SJSA1 (cell line): Measurements from ENCODE around the gene LRPAP1. TPM values are rescaled to one million over a fixed set of nuclear protein-coding genes. Genes with fewer than 3 reads are reported as not detected.

Experiments used
- DNase-seq, 2 experiments: peaks; one replicate each; pipeline ENCODE4 v3.0.0-alpha.2; 2015 to 2020; ENCODE audit warnings: low spot score in 2 of 2, low read depth in 1 of 2
- H3K27ac ChIP-seq: fragments of 250-450 bp; sonication (Bioruptor Pico); 2 replicates; pipeline ENCODE4 v1.5.1; 2020; ENCODE audit warnings: mild to moderate bottlenecking, moderate library complexity
- H3K27me3 ChIP-seq: fragments of 250-450 bp; sonication (Bioruptor Pico); replicated peaks from 2 replicates; pipeline ENCODE4 v1.5.1; 2020; ENCODE audit warnings: mild to moderate bottlenecking, moderate library complexity
- H3K36me3 ChIP-seq: fragments of 250-450 bp; sonication (Bioruptor Pico); 2 replicates; pipeline ENCODE4 v1.5.1; 2020; ENCODE audit warnings: mild to moderate bottlenecking
- H3K4me1 ChIP-seq: fragments of 250-450 bp; sonication (Bioruptor Pico); replicated peaks from 2 replicates; pipeline ENCODE4 v1.6.1; 2021; ENCODE audit warnings: mild to moderate bottlenecking
- H3K4me3 ChIP-seq: fragments of 250-450 bp; sonication (Bioruptor Pico); 2 replicates; pipeline ENCODE4 v1.5.1; 2020; ENCODE audit warnings: mild to moderate bottlenecking
- H3K9me3 ChIP-seq: fragments of 250-450 bp; sonication (Bioruptor Pico); replicated peaks from 2 replicates; pipeline ENCODE4 v1.5.1; 2020; ENCODE audit warnings: mild to moderate bottlenecking
- total RNA-seq: library from RNA; depleted of rRNA; stranded (reverse); fragments of >200 nt; shearing (Covaris generic); gene quantifications from 2 replicates; pipeline ENCODE4 v1.2.3, GENCODE V29; 2014

The LRPAP1 gene
- total RNA-seq, 1 experiment from 2014 or later: 148 TPM

DNA sequence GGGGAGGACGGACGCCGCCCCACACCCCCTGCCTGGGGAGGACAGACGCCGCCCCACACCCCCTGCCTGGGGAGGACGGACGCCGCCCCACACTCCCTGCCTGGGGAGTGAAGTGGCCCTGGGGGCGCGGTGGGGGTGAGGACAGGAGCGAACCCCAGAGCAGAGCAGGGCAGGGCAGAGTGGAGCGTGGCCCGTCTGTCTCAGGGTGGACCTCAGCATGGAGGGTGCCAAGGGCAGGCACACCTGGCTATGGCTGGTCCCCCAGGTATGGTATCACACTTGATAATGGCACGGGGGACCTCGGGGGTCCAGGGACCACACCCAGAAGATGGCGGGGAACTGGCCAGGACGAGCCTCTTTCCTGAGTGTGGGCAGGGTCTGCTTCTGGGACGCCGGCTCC is 9.6 kb downstream of the LRPAP1 start:
- no peak for DNase-seq
- Histone ChIP-seq H3K4me1 (no peaks in the 10 kb centered on the region), H3K27ac (no peak overlapping the region), H3K27me3 (no peaks in the 10 kb centered on the region), H3K9me3 (no peaks in the 10 kb centered on the region), H3K36me3 (no peaks in the 10 kb centered on the region), H3K4me3 (no peak overlapping the region)

GRCh38 chr4:3522326-3522640 is 9.9 kb downstream of the LRPAP1 start:
- H3K4me1 ChIP-seq: no peaks in the 10 kb centered on the region
- no peaks in the 10 kb centered on the region for H3K36me3 ChIP-seq
- no peaks in the 10 kb centered on the region for H3K27me3 ChIP-seq
- DNase-seq: no peak
- H3K27ac ChIP-seq: no peak overlapping the region
- no peaks in the 10 kb centered on the region for H3K9me3 ChIP-seq
- no peak overlapping the region for H3K4me3 ChIP-seq

- Histone ChIP-seq H3K4me3 (no peak overlapping the region), H3K36me3 (0 out of 2 replicates have a peak, but pooled peaks cover 4% of the 10 kb centered on the region), H3K9me3 (no peaks in the 10 kb centered on the region), H3K27me3 (no peaks in the 10 kb centered on the region), H3K4me1 (no peaks in the 10 kb centered on the region), H3K27ac (no peak overlapping the region)
- no peak for DNase-seq
Observed at GRCh38 chr4:3521621-3522325, 10.4 kb downstream of the LRPAP1 start.

DNA sequence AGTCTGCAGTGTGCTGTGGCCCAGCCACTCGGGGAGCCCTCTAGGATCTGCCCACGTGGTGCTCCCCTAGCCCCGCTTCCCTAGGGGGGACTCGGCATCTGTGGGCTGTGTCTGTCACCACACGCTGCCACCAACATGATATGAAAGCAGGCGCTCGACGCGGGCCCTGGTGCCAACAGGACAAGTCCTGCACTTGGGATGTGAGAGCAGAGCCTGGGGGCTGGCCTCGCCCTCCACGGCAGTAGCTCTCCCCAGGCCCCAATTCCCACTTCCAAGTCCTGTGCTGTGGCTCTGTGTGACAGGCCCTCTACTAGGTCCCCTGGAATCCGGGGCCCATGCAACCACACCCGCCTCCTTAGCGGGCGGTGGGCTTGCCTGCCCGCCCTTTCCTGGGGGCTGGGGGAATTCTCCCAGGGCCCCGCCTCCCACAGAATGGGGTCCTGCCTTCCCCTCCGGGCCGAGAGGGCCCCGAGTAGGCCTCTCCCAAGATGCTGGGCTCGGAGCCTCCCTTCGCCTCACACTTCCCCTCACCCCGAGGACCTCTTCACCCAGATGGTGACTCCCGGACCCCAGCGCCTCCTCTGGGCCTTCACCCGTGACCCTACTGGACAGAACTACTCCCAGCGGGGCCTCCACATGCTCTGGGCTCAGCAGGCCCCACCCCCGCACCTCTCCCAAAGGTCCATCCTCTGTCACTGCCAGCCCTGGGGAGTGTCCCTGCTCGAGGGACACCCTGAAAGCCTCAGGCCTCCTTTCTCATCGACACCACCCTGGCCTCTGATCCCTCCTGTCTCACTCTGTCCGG is 11.2 kb downstream of the LRPAP1 start:
- Histone ChIP-seq H3K27me3 (no peaks in the 10 kb centered on the region), H3K4me3 (no peak overlapping the region), H3K36me3 (0 out of 2 replicates have a peak, but pooled peaks cover 4% of the 10 kb centered on the region), H3K27ac (no peak overlapping the region), H3K9me3 (no peaks in the 10 kb centered on the region), H3K4me1 (no peaks in the 10 kb centered on the region)
- no peak for DNase-seq

DNA sequence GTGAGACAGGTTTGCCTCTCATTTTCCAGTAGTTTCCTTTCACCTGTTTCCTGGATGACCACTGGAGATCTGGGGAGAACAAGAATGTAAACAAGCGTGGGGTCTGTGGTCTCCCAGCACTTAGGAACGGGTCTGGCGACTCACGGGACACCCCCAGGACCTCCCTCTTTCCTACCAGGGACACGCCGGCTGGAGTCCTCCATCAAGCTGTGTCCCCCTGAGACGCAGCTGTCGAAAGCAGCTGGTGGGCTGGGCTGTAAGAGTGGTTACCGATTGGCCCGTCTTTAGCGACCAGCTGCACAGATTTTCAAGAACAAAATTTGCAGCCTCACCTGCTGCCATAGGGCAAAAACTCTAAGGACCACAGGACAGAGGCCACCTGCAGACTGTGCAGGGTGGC is 11.9 kb downstream of the LRPAP1 start:
- Histone ChIP-seq H3K4me3 (no peak overlapping the region), H3K36me3 (0 out of 2 replicates have a peak, but pooled peaks cover 4% of the 10 kb centered on the region), H3K27ac (no peak overlapping the region), H3K9me3 (no peaks in the 10 kb centered on the region), H3K27me3 (no peaks in the 10 kb centered on the region), H3K4me1 (no peaks in the 10 kb centered on the region)
- no peak for DNase-seq

DNA sequence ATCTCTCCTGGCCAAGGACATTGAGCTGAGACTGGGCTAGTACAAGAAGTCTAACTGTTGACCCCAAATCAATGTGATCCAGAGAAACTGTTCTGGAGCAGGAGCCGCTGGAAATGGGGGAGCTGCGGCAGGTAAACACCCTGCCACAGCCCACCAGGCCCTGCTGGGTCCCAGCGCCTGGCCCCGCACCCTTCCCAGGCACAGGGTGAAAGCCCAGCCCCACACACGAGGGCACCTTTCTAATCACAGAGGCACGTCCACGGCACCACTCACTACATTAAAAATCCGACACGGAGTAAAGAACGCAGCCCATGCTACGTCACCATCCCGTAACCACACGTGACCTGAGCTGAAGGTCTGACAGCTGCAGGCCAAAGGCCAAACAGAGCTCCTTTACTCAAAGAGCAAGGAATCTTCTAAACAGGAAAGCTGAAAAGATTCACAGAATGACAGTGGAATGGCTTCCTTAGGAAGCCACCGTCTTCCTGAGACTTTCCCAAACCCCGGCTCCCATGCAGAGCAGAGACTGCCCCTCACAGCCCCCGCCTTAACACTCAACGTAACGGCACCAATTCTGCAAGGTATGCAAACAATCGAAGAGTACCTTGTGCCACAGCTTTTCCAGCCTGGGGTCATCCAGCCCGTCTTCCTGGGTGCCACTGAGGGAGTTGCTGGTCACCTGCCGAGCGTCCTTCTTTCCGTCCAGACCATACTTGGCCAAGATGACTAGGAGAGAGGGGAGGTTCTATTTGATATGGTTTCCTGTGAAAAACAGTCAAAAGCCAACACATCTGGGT is 12.6 kb downstream of the LRPAP1 start:
- H3K36me3 ChIP-seq: 0 out of 2 replicates have a peak, but pooled peaks cover 4% of the 10 kb centered on the region

DNA sequence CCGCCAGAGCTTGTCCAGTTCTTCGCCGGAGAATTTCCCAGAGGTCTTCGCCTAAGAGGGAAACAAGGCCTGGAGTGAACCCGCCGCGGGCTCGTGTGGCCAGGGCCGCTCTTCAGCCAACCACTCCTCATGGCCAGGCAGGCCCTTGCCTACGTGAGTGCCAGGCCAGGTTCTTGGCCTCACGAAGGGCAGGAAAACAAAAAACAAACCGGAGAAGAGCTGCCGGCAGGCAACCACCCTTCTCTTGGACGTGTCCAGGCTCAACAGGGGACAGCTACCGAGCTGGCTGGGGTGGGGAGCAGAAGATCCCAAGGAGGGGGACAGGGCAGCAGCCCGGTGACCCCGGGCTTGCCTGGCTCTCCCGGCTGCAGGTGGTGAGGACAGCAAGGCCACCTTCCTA is 13.3 kb downstream of the LRPAP1 start:
- Histone ChIP-seq H3K4me3 (no peak overlapping the region), H3K4me1 (no peaks in the 10 kb centered on the region), H3K27ac (no peak overlapping the region), H3K9me3 (no peaks in the 10 kb centered on the region), H3K27me3 (no peaks in the 10 kb centered on the region), H3K36me3 (0 out of 2 replicates have a peak, but pooled peaks cover 4% of the 10 kb centered on the region)
- no peak for DNase-seq

More for the DNA sequence above, 12.6 kb downstream of the LRPAP1 start:
- Histone ChIP-seq H3K27me3 (no peaks in the 10 kb centered on the region), H3K9me3 (no peaks in the 10 kb centered on the region), H3K4me3 (no peak overlapping the region), H3K4me1 (no peaks in the 10 kb centered on the region), H3K27ac (no peak overlapping the region)
- no peak for DNase-seq

DNA sequence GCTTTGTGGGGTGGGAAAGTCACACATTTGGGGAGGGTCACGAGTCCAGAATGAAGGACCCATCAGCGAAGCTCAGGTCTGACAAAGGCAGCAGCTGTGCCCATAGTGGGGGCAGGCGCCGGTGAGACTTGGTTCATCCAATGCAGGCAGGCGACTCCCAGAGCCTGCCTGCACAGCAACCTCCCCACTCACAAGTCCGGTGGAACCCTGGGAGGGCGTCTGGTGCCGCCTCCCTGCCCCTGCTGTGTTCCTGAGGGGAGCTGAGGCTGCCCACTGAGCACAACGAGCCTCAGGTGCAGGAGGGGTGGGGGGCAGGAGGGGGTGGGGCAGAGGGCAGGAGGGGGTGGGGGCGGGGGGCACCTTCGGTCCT is 13.7 kb downstream of the LRPAP1 start:
- Histone ChIP-seq H3K4me1 (no peaks in the 10 kb centered on the region), H3K4me3 (no peak overlapping the region), H3K9me3 (no peaks in the 10 kb centered on the region), H3K27me3 (no peaks in the 10 kb centered on the region), H3K36me3 (0 out of 2 replicates have a peak, but pooled peaks cover 4% of the 10 kb centered on the region), H3K27ac (no peak overlapping the region)
- DNase-seq: no peak

DNA sequence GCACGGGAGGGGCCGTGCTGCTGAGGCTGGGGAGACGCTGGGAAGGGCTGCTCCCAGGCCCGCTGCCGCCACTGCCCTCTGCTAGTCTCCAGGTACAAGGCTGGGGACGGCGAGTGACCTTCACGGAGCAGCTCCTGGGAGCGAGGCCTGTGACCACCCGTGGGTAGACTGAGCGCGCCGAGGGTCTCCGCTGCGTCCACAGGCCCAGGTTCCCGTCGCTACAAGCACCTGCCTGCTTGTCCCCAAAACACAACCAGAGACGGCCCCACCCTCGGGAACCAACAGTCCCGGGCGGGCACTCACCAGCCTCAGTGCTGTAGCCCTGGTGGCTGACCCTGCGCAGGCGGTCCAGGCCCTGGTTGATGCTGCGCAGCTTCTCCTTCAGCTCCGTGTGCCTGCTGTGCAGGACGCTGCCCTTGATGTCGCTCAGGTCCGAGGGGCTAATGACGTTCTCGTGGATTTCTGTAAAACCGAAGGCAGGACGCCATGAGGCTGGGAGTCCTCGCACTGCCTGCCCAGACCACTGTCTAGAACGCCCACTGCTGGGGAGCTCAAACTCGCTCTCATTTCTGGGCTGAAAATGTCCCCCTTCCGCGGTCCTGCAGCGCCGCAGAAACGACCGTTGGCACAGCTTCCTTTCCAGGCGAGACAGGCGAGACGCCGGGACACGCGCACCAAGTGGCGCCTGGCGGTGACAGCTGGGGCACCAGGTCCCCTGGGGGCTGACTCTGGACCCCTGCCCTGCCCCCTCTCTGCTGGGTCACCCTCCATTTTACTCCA is 14.3 kb downstream of the LRPAP1 start:
- no peak overlapping the region for H3K27ac ChIP-seq
- H3K36me3 ChIP-seq: 0 out of 2 replicates have a peak, but pooled peaks cover 4% of the 10 kb centered on the region
- H3K27me3 ChIP-seq: no peaks in the 10 kb centered on the region
- H3K4me3 ChIP-seq: no peak overlapping the region
- no peak for DNase-seq
- no peaks in the 10 kb centered on the region for H3K4me1 ChIP-seq
- H3K9me3 ChIP-seq: no peaks in the 10 kb centered on the region

- H3K4me1 ChIP-seq: no peaks in the 10 kb centered on the region
- no peak for DNase-seq
- 0 out of 2 replicates have a peak, but pooled peaks cover 4% of the 10 kb centered on the region for H3K36me3 ChIP-seq
- no peaks in the 10 kb centered on the region for H3K9me3 ChIP-seq
- no peak overlapping the region for H3K4me3 ChIP-seq
- no peak overlapping the region for H3K27ac ChIP-seq
- H3K27me3 ChIP-seq: no peaks in the 10 kb centered on the region
Observed at GRCh38 chr4:3516836-3517730, 15.1 kb downstream of the LRPAP1 start.

GRCh38 chr4:3516061-3516835 is 16.0 kb downstream of the LRPAP1 start:
- Histone ChIP-seq H3K27me3 (no peaks in the 10 kb centered on the region), H3K36me3 (0 out of 2 replicates have a peak, but pooled peaks cover 4% of the 10 kb centered on the region), H3K27ac (no peak overlapping the region), H3K4me3 (no peak overlapping the region), H3K4me1 (no peaks in the 10 kb centered on the region), H3K9me3 (no peaks in the 10 kb centered on the region)
- DNase-seq: no peak

DNA sequence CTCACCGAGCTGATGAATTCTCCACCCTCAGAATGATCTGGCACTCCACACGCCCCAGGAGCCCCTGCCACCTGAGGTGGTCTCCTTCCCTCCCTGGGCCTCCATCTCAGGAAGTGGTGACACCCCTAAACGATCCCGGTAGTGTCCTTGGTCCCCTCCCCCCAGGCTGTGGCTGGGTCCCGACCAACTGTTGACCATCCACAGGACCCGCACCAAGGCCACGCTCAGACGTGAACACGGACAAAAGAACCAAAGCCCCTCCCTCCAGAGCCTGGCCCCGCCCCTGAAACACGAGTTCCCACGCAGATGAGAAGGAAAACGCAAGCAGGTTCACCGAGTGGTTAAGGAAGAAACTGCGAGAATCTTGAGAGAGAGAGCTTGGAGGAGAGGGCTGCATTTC is 16.6 kb downstream of the LRPAP1 start:
- Histone ChIP-seq H3K36me3 (0 out of 2 replicates have a peak, but pooled peaks cover 4% of the 10 kb centered on the region), H3K27me3 (no peaks in the 10 kb centered on the region), H3K27ac (no peak overlapping the region), H3K4me3 (no peak overlapping the region), H3K4me1 (no peaks in the 10 kb centered on the region), H3K9me3 (no peaks in the 10 kb centered on the region)
- no peak for DNase-seq
